HEK293T (cell line): ENCODE results near the gene GYS1.

Source experiments
- CTCF ChIA-PET: fragments of 350-600 bp; formaldehyde crosslinking; extraction: SDS; loops from one replicate; lab custom pipeline; 2021; ENCODE audit warnings: antibody characterized with exemption, inconsistent platforms; lab: Yijun Ruan, JAX
- POLR2A ChIA-PET: fragments of 350-600 bp; formaldehyde crosslinking; extraction: SDS; loops from one replicate; lab custom pipeline; 2020; ENCODE audit warnings: antibody characterized with exemption, inconsistent platforms; lab: Yijun Ruan, JAX
- DNase-seq: peaks from one replicate; pipeline ENCODE4 v3.0.0; 2012; ENCODE audit warnings: mixed read lengths; ENCODE audit errors: extremely low spot score
- ARNT ChIP-seq: fragments of 450-650 bp; IDR thresholded peaks from 2 replicates; pipeline ENCODE4 v1.6.1; 2017; ENCODE audit warnings: mild to moderate bottlenecking
- BHLHE40 ChIP-seq: fragments of 450-650 bp; IDR thresholded peaks from 2 replicates; pipeline ENCODE4 v1.6.1; 2016; ENCODE audit warnings: mild to moderate bottlenecking, moderate library complexity, borderline replicate concordance
- CTBP1 ChIP-seq: fragments of 450-650 bp; IDR thresholded peaks from 2 replicates; pipeline ENCODE4 v1.6.1; 2016; ENCODE audit warnings: borderline replicate concordance
- ELF4 ChIP-seq: fragments of 450-650 bp; IDR thresholded peaks from 2 replicates; pipeline ENCODE4 v1.6.1; 2017; ENCODE audit warnings: antibody characterized with exemption
- FOXA1 ChIP-seq: fragments of 450-650 bp; IDR thresholded peaks from 2 replicates; pipeline ENCODE4 v1.6.1; 2016; ENCODE audit warnings: mild to moderate bottlenecking
- FOXK2 ChIP-seq: fragments of 450-650 bp; IDR thresholded peaks from 2 replicates; pipeline ENCODE4 v1.6.1; 2016; ENCODE audit warnings: mild to moderate bottlenecking
- FOXM1 ChIP-seq: fragments of 450-650 bp; IDR thresholded peaks from 2 replicates; pipeline ENCODE4 v1.6.1; 2017; ENCODE audit warnings: mild to moderate bottlenecking, borderline replicate concordance
- HDGF ChIP-seq: fragments of 450-650 bp; IDR thresholded peaks from 2 replicates; pipeline ENCODE4 v1.6.1; 2017; ENCODE audit warnings: antibody characterized with exemption, borderline replicate concordance
- L3MBTL2 ChIP-seq: fragments of 450-650 bp; conservative IDR thresholded peaks from 2 replicates; pipeline ENCODE4 v1.6.1; 2016; ENCODE audit warnings: mild to moderate bottlenecking
- LEF1 ChIP-seq: fragments of 450-650 bp; IDR thresholded peaks from 2 replicates; pipeline ENCODE4 v1.6.1; 2017; ENCODE audit warnings: mild to moderate bottlenecking, borderline replicate concordance
- NFRKB ChIP-seq: fragments of 450-650 bp; IDR thresholded peaks from 2 replicates; pipeline ENCODE4 v1.6.1; 2016; ENCODE audit warnings: mild to moderate bottlenecking, moderate library complexity
- PKNOX1 ChIP-seq: fragments of 450-650 bp; IDR thresholded peaks from 2 replicates; pipeline ENCODE4 v1.6.1; 2016
- SP1 ChIP-seq: fragments of 450-650 bp; IDR thresholded peaks from 2 replicates; pipeline ENCODE4 v1.6.1; 2017
- SUZ12 ChIP-seq: fragments of 450-650 bp; IDR thresholded peaks from 2 replicates; pipeline ENCODE4 v1.6.1; 2016; ENCODE audit warnings: mild to moderate bottlenecking
- TARDBP ChIP-seq: fragments of 450-650 bp; IDR thresholded peaks from 2 replicates; pipeline ENCODE4 v1.6.1; 2016
- ZNF384 ChIP-seq: fragments of 450-650 bp; IDR thresholded peaks from 2 replicates; pipeline ENCODE4 v1.6.1; 2016

The GYS1 gene

GRCh38 chr19:48969276-48970138, 23.6 kb downstream of the GYS1 start:
- ChIA-PET POLR2A (interaction anchor here (0.7 to 1.8 kb wide), 3 partner anchors 15 to 97 kb away, joined by 3 to 13 read pairs (median 4); partner anchors contain the start of genes DHDH and PPP1R15A), CTCF (interaction anchor here (1.2 to 2.1 kb wide), 5 partner anchors 8 to 174 kb away, joined by 3 to 10 read pairs (median 7); partner anchors contain the start of genes GYS1 and RUVBL2)
- TF ChIP-seq BHLHE40 (no peak), SUZ12 (no peak), ELF4 (no peak), NFRKB (no peak), L3MBTL2 (no peak), TARDBP (no peak)
- DNase-seq = no peak

- TF ChIP-seq ZNF384 = no peak
- no peak for TF ChIP-seq NFRKB
- TF ChIP-seq FOXM1 = no peak
- no peak for TF ChIP-seq PKNOX1
- no peak for TF ChIP-seq ARNT
- no peak for TF ChIP-seq LEF1
- no peak for TF ChIP-seq SUZ12
- TF ChIP-seq SP1 = no peak
- POLR2A ChIA-PET = interaction anchor here (1.4 to 1.5 kb wide), 2 partner anchors 35 to 97 kb away, joined by 4 to 5 read pairs; partner anchors contain the start of genes DHDH and PPP1R15A
- no peak for DNase-seq
- CTCF ChIA-PET = no interaction called here
These were observed 24.3 kb downstream of the GYS1 start for GRCh38 chr19:48968813-48969218.

GRCh38 chr19:48968179-48968661, 24.9 kb downstream of the GYS1 start:
- ChIA-PET CTCF (no interaction called here), POLR2A (interaction anchor here (1.2 to 1.8 kb wide), 3 partner anchors 14 to 96 kb away, joined by 4 to 7 read pairs (median 5); partner anchors contain the start of genes BAX, GYS1, PPP1R15A and RUVBL2)
- no peak for TF ChIP-seq SP1
- no peak for TF ChIP-seq ZNF384
- TF ChIP-seq NFRKB = no peak
- TF ChIP-seq FOXM1 = no peak
- no peak for TF ChIP-seq CTBP1
- no peak for TF ChIP-seq LEF1
- TF ChIP-seq SUZ12 = no peak
- no peak for TF ChIP-seq PKNOX1
- no peak for TF ChIP-seq TARDBP
- no peak for TF ChIP-seq BHLHE40
- no peak for TF ChIP-seq HDGF
- no peak for DNase-seq

- ChIA-PET POLR2A (interaction anchor here (0.7 to 1.8 kb wide), 4 partner anchors 14 to 96 kb away, joined by 3 to 7 read pairs (median 4); partner anchors contain the start of genes BAX, GYS1, PPP1R15A and RUVBL2), CTCF (no interaction called here)
- no peak for DNase-seq
- no peak for TF ChIP-seq ELF4
- TF ChIP-seq FOXK2 = no peak
- TF ChIP-seq HDGF = no peak
These were observed 25.5 kb downstream of the GYS1 start for GRCh38 chr19:48967346-48968178.

GRCh38 chr19:48966541-48967345, 26.4 kb downstream of the GYS1 start:
- DNase-seq = no peak
- POLR2A ChIA-PET = interaction anchor here (0.7 to 1.8 kb wide), 8 partner anchors 10 to 95 kb away, joined by 3 to 7 read pairs (median 4); partner anchors contain the start of genes BAX, GYS1, NUCB1 and PPP1R15A
- TF ChIP-seq BHLHE40 (no peak), CTBP1 (no peak), FOXA1 (no peak)
- CTCF ChIA-PET = interaction anchor here (0.6 to 0.8 kb wide), 2 partner anchors 177 to 531 kb away, joined by 3 read pairs; no protein-coding TSS in a partner anchor
